ENCODE measurements around the gene PHACTR4.

GRCh38 chr1:28409090-28409489, 39.5 kb downstream of the PHACTR4 start:
- no peak for TF ChIP-seq CTCF (conservative IDR thresholded peaks at IDR 0.05; ENCODE audit: low read depth, low read length)
- TF ChIP-seq EZH2 (IDR thresholded peaks at IDR 0.05; ENCODE audit: low read length, unreplicated experiment): no peak
